Ovary (tissue), 3 donors: Measurements from ENCODE around the gene GRM3.

ENCODE experiments used
- EP300 ChIP-seq: sonication (generic); formaldehyde crosslinking; IDR thresholded peaks from one replicate; pipeline ENCODE4 v1.6.1; 2017; ENCODE audit warnings: antibody characterized with exemption
- POLR2A ChIP-seq: fragments of 450-650 bp; IDR thresholded peaks from one replicate; pipeline ENCODE4 v1.6.1; 2017; ENCODE audit warnings: antibody characterized with exemption, mild to moderate bottlenecking, moderate library complexity
- TF ChIP-seq, protein P1 (sequence below), 3 donors: fragments of 450-650 bp in 2 of 3; fragments of 200-600 bp in 1 of 3; IDR thresholded peaks; one replicate each; pipeline versions ENCODE4 v1.5.1 to v1.8.0; 2016 to 2022; ENCODE audit warnings: antibody characterized with exemption in 3 of 3, mild to moderate bottlenecking in 1 of 3
- donor health status: DM: no; HTN: no; CAD: no.

DNA sequence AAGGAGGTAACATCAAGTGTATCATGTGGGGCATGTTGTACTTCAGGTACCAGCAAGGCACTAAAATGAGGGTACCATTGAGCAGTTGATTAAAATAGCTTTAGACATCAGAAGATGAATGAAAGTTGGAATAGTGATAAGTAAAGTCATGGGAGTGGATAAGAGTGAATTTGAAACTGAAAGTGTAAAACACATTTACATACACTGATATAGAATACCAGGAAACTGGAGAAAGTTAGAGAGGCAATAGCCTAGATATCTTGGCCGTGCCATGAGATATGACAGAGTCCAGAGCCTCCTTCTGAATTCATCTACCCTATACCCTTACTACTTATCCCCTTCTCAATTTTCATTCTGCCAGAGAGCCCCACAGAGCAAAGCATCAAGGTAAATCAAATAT, 76.6 kb downstream of the GRM3 start:
- TF ChIP-seq, protein P1, sequence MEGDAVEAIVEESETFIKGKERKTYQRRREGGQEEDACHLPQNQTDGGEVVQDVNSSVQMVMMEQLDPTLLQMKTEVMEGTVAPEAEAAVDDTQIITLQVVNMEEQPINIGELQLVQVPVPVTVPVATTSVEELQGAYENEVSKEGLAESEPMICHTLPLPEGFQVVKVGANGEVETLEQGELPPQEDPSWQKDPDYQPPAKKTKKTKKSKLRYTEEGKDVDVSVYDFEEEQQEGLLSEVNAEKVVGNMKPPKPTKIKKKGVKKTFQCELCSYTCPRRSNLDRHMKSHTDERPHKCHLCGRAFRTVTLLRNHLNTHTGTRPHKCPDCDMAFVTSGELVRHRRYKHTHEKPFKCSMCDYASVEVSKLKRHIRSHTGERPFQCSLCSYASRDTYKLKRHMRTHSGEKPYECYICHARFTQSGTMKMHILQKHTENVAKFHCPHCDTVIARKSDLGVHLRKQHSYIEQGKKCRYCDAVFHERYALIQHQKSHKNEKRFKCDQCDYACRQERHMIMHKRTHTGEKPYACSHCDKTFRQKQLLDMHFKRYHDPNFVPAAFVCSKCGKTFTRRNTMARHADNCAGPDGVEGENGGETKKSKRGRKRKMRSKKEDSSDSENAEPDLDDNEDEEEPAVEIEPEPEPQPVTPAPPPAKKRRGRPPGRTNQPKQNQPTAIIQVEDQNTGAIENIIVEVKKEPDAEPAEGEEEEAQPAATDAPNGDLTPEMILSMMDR (IDR thresholded peaks at IDR 0.05): no peak
- no peak for TF ChIP-seq POLR2A
- TF ChIP-seq EP300: no peak
